Stimulated activated CD8-positive, alpha-beta memory T cell treated with anti-CD3 and anti-CD28 coated beads, Interleukin-12 subunit alpha, Interleukin-12 subunit beta, amount 100 ng/mL, for 4 hours (primary cell): ENCODE measurements around the gene OCLN.
"Not testable (repeated sequence)": the region's sequence is repeated elsewhere in the genome, so short reads cannot be mapped to it uniquely, and the experiment has no call there.

Source experiments
- DNase-seq: peaks from one replicate; pipeline ENCODE4 v3.0.0-alpha.2; 2020; ENCODE audit warnings: low read depth

The OCLN gene

GRCh38 chr5:69491838-69492390 lies 676 bp upstream of the OCLN start:
- no peak for DNase-seq

GRCh38 chr5:69492923-69493395 lies 369 bp downstream of the OCLN start:
- no peak for DNase-seq

GRCh38 chr5:69493396-69494133 lies 975 bp downstream of the OCLN start:
- no peak for DNase-seq

- DNase-seq: no peak
These were observed 1.9 kb downstream of the OCLN start for GRCh38 chr5:69494452-69494851.

DNA sequence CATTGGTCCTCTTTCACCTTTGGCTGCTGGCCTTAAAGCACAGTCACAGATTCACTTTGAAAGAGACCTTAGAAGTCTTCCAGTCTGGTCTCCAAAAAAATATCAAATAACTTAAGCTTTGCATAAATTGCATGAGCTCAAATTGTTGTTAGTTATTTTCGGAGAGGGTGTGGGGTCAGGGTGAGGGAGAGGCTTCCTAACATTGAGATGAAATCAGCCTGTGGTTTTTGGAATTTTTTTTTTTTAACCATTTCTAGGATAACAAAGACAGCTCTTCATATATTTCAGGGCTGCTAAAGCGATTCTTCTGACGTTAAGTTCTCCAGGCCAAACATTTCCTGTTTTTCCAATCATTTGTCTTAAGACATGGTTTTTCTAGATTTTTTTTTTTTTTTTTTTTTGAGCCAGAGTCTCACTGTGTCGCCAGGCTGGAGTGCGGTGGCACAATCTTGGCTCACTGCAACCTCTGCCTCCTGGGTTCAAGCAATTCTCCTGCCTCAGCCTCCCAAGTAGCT lies 4.5 kb downstream of the OCLN start:
- no peak for DNase-seq

GRCh38 chr5:69498384-69498783 lies 5.8 kb downstream of the OCLN start:
- DNase-seq: no peak

GRCh38 chr5:69502367-69502766 lies 9.8 kb downstream of the OCLN start:
- DNase-seq: no peak

DNA sequence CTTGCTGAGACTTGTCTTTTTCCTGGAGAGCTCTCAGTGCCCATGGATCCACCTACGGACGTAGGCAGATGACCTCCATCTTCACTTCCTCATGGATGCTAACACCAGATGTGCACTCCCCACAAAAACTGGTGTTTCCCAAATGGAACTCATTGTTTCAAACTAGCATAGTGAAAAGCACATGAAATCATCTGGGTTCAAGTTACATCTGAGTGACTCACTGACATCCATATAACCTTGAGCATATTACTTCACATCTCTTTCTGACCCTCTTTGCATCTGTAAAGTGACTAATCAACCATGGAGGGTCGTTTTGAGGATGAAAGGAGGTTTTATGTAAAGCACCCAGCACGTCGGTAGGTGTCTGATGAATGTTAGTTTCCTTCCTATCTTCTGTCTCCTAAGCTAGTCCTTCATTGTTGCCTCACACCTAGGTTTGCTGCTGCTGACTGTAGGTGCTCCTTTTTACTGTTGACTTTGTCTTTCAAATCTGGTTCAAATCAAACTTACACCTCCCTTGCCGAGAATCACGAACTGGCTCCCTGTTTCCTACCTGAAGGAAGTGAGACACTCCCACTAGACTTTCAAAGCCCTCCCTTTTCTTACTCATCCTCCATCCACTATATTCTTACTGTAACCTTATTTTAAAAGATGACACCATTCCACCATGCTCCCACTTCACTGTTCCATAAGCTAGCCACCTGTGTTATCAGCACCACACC lies 10.3 kb downstream of the OCLN start:
- DNase-seq: no peak

DNA sequence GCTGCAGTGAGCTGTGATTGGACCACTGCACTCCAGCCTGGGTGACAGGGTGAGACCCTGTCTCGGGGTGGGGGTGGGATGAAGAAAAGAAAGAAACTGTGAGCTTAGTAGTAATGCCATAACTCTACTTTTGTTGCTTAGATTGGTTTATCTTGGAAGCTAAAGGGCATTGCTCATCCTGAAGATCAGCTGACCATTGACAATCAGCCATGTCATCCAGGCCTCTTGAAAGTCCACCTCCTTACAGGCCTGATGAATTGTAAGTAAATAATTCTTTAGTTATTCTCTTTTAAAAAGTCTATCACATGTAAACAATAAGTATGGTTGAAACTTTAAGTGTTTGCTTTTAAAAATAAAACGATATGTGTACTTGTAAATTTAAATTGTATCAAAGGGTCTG lies 11.4 kb downstream of the OCLN start:
- DNase-seq: no peak

- no peak for DNase-seq
These were observed 12.7 kb downstream of the OCLN start for GRCh38 chr5:69505306-69505705.

DNA sequence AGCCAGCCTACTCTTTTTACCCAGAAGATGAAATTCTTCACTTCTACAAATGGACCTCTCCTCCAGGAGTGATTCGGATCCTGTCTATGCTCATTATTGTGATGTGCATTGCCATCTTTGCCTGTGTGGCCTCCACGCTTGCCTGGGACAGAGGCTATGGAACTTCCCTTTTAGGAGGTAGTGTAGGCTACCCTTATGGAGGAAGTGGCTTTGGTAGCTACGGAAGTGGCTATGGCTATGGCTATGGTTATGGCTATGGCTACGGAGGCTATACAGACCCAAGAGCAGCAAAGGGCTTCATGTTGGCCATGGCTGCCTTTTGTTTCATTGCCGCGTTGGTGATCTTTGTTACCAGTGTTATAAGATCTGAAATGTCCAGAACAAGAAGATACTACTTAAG lies 16.6 kb downstream of the OCLN start:
- DNase-seq: no peak

DNA sequence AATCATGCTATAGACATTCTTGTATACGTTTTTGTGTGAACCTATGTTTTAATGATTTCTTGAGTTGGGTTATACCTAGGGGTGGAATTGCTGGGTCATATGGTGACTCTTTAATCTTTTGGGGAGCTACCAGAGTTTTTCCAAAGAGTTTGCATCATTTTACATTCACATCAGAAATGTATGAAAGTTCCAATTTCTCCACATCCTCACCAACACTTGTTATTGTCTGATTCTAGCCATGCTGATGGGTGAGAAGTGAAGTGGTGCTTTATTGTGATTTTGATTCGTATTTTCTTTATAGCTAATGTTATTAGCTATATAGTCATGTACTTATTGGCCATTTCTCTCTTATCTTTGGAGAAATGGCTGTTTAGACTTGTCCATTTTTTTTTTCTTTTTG lies 18.1 kb downstream of the OCLN start:
- DNase-seq: no peak

DNA sequence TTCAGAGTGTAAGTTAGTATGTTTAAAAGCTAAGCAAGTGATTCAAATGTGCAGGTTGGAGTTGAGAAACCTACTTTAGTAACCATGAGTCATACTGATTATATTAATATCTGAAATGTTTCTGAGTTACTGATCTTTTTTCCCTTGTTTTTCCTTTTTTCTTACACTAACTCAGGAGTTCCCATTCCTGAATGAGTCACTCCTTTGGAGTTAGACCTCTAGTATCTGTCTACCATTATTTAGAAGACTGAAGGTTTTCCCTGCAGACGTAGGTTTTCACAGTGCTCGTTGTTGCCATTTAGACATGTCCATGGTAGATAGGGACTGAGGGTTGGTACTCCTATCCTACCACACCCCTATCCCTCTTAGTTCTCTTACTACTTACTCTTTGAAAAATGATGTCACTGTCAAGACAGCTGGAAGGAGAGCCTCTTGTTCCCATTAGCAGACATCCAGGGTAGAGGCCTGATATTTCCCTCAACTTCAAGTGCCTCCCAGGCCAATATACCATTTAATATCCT lies 20.2 kb downstream of the OCLN start:
- no peak for DNase-seq

DNA sequence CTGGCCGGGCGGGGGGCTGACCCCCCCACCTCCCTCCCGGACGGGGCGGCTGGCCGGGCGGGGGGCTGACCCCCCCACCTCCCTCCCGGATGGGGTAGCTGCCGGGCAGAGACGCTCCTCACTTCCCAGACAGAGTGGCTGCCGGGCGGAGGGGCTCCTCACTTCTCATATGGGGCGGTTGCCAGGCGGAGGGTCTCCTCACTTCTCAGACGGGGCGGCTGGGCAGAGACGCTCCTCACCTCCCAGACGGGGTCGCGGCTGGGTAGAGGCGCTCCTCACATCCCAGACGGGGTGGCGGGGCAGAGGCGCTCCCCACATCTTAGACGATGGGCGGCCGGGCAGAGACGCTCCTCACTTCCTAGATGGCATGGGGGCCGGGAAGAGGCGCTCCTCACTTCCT lies 23.0 kb downstream of the OCLN start:
- not testable (repeated sequence) for DNase-seq

DNA sequence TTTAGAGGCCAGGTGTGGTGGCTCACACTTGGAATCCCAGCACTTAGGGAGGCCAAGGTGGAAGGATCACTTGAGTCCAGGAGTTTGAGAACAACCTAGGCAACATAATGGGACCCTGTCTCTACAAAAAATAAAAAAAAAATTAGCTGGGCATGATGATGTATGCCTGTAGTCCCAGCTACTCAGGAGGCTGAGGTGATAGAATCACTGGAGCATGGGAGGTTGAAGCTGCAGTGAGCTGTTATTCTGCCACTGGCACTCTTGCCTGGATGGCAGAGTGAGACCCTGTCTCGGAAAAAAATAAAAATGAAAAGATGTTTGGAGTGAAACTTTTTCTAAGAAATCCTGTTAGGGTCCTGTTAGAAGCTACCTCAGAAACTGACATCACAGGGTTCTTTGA lies 24.2 kb downstream of the OCLN start:
- no peak for DNase-seq

- no peak for DNase-seq
These were observed 25.2 kb downstream of the OCLN start for GRCh38 chr5:69517763-69518212.

DNA sequence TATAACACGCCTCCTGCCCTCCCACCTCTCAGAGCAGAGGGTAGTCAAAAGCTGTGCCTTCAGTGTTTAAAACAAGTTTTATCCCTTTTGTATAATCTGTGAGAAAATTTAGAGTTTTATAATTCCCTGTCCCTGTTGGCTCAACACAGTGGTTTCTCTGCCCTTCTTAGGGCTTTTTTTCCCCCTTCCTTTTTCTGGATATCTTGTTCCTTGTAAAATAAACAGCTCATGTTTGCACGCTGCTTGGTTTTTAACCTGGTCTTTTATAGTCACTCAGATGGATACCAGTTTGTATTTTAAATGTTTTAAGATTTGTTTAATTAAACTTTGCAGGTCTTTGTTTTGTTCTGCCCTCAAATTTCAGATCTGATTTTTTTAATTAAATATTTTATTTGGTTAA lies 26.7 kb downstream of the OCLN start:
- no peak for DNase-seq

GRCh38 chr5:69522035-69522434 lies 29.4 kb downstream of the OCLN start:
- no peak for DNase-seq

DNA sequence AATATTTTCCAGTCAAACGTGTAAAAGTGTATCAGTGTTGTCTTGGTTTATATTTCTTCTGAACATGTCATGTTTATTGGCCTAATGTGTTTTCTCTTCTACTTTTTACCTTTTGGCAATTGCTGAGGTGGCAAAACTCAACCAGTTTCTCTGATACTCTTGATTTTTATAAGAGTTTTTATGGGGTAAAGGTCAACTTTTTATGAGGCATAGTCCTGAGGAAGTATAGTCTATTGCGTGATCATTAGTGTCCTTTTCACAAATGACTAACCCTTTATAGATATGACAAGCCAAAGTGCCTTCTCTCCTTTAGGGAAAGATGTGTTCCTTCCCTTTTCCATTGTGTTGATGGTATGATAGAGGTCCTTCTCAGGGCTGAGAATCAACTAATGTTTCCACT lies 32.9 kb downstream of the OCLN start:
- no peak for DNase-seq

- DNase-seq: no peak
These were observed 34.1 kb downstream of the OCLN start for GRCh38 chr5:69526660-69527059.

DNA sequence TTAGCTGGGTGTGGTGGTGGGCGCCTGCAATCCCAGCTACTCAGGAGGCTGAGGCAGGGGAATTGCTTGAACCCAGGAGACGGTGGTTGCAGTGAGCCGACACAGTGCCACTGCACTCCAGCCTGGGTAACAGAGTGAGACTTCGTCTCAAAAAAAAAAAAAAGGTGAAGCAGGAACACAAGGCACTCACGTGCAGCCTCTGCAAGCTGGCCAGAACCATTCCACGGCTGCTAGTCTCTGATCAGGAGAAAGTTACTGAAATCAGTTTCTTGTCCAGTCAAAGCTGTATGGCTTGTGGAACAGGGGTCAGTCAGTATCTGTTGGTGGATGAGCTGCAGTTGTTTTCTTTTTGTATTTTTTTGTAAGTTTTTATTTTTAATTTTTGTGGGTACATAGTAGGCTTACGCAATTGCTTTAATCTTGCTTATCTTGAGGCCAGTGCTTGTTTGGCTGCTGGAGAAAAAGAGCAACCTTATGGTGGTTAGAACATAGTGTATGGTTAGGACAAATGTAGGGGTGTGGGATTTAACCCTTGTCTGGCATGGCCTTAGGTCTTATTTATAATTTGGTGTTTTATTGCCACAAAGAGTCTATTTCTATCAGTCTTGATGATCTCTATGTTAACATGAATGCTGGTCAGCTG lies 34.7 kb downstream of the OCLN start:
- no peak for DNase-seq

GRCh38 chr5:69528035-69528434 lies 35.4 kb downstream of the OCLN start:
- no peak for DNase-seq
